ENCODE measurements around the gene NXPH4. TPM values are rescaled to one million over a fixed set of nuclear protein-coding genes. Genes with fewer than 3 reads are reported as not detected.

Gene NXPH4
- 8.3 TPM for polyA plus RNA-seq

- peaks cover 2% of the 10 kb centered on the region for H3K36me3 Mint-ChIP-seq
- peaks cover 13 to 43% (median 39%) of the 10 kb centered on the region in 3 donors for H3K4me1 Mint-ChIP-seq
- H3K27ac Mint-ChIP-seq: peak within 1 kb of the TSS; percentile 59 to 96 (median 90)
- H3K27me3 Mint-ChIP-seq: peaks cover 63% of the 10 kb centered on the region
- peak within 1 kb of the TSS; percentile 88 to 93 (median 92) for H3K4me3 Mint-ChIP-seq
- H3K9me3 Mint-ChIP-seq: no peaks in the 10 kb centered on the region
These were observed at the start of gene NXPH4 for GRCh38 chr12:57216014-57216911. Gene NXPH4, plus strand, starts transcription at chr12:57216794. Its CDS starts 176 bp downstream, at chr12:57216970.

GRCh38 chr12:57166971-57167371 is 49.6 kb upstream of the NXPH4 start:
- Mint-ChIP-seq H3K9me3 (peaks cover 0 to 2% (median 0%) of the 10 kb centered on the region in 3 donors), H3K27ac (no peak overlapping the region), H3K4me1 (peaks cover 0 to 2% (median 0%) of the 10 kb centered on the region in 3 donors), H3K27me3 (peaks cover 11% of the 10 kb centered on the region), H3K4me3 (no peak overlapping the region), H3K36me3 (peaks cover 2% of the 10 kb centered on the region)

- no peak overlapping the region for H3K4me3 Mint-ChIP-seq
- H3K4me1 Mint-ChIP-seq: peaks cover 0 to 1% (median 0%) of the 10 kb centered on the region in 3 donors
- H3K36me3 Mint-ChIP-seq: peaks cover 2% of the 10 kb centered on the region
- no peak overlapping the region for H3K27ac Mint-ChIP-seq
- H3K9me3 Mint-ChIP-seq: peaks cover 0 to 2% (median 0%) of the 10 kb centered on the region in 3 donors
- H3K27me3 Mint-ChIP-seq: peaks cover 10% of the 10 kb centered on the region
These were observed 48.5 kb upstream of the NXPH4 start for GRCh38 chr12:57168058-57168457.

GRCh38 chr12:57169046-57169795 is 47.4 kb upstream of the NXPH4 start:
- Mint-ChIP-seq H3K9me3 (peaks cover 0 to 2% (median 0%) of the 10 kb centered on the region in 3 donors), H3K27ac (no peak overlapping the region), H3K4me3 (no peak overlapping the region), H3K36me3 (peaks cover 2% of the 10 kb centered on the region), H3K4me1 (peaks cover 0 to 1% (median 0%) of the 10 kb centered on the region in 3 donors), H3K27me3 (peaks cover 10% of the 10 kb centered on the region)

- H3K9me3 Mint-ChIP-seq: peaks cover 0 to 2% (median 0%) of the 10 kb centered on the region in 3 donors
- H3K36me3 Mint-ChIP-seq: peaks cover 2% of the 10 kb centered on the region
- no peak overlapping the region for H3K4me3 Mint-ChIP-seq
- H3K27ac Mint-ChIP-seq: no peak overlapping the region
- H3K4me1 Mint-ChIP-seq: peaks cover 0 to 1% (median 0%) of the 10 kb centered on the region in 3 donors
- peaks cover 4% of the 10 kb centered on the region for H3K27me3 Mint-ChIP-seq
These were observed 46.6 kb upstream of the NXPH4 start for GRCh38 chr12:57169969-57170368.

- H3K36me3 Mint-ChIP-seq: peaks cover 2% of the 10 kb centered on the region
- H3K4me1 Mint-ChIP-seq: peaks cover 0 to 1% (median 0%) of the 10 kb centered on the region in 3 donors
- no peak overlapping the region for H3K27ac Mint-ChIP-seq
- peaks cover 0 to 2% (median 0%) of the 10 kb centered on the region in 3 donors for H3K9me3 Mint-ChIP-seq
- H3K4me3 Mint-ChIP-seq: no peak overlapping the region
- no peaks in the 10 kb centered on the region for H3K27me3 Mint-ChIP-seq
These were observed 46.2 kb upstream of the NXPH4 start for GRCh38 chr12:57170408-57170807.

GRCh38 chr12:57170927-57171326 is 45.7 kb upstream of the NXPH4 start:
- Mint-ChIP-seq H3K27me3 (no peaks in the 10 kb centered on the region), H3K27ac (no peak overlapping the region), H3K9me3 (peaks cover 0 to 2% (median 0%) of the 10 kb centered on the region in 3 donors)

GRCh38 chr12:57171668-57172067 is 44.9 kb upstream of the NXPH4 start:
- H3K27ac Mint-ChIP-seq: no peak overlapping the region
- H3K4me1 Mint-ChIP-seq: peaks cover 0 to 1% (median 0%) of the 10 kb centered on the region in 3 donors
- H3K27me3 Mint-ChIP-seq: peaks cover 3% of the 10 kb centered on the region
- H3K9me3 Mint-ChIP-seq: peaks cover 0 to 2% (median 0%) of the 10 kb centered on the region in 3 donors
- no peak overlapping the region for H3K4me3 Mint-ChIP-seq
- H3K36me3 Mint-ChIP-seq: peaks cover 2% of the 10 kb centered on the region

More at GRCh38 chr12:57170927-57171326, 45.7 kb upstream of the NXPH4 start:
- peaks cover 0 to 1% (median 0%) of the 10 kb centered on the region in 3 donors for H3K4me1 Mint-ChIP-seq
- H3K4me3 Mint-ChIP-seq: no peak overlapping the region
- H3K36me3 Mint-ChIP-seq: peaks cover 2% of the 10 kb centered on the region

GRCh38 chr12:57173089-57173488 is 43.5 kb upstream of the NXPH4 start:
- Mint-ChIP-seq H3K27ac (peak overlapping the region in 2 of 3 donors; percentile 13 to 75), H3K27me3 (peaks cover 3% of the 10 kb centered on the region), H3K4me3 (no peak overlapping the region), H3K9me3 (peaks cover 0 to 2% (median 0%) of the 10 kb centered on the region in 3 donors), H3K36me3 (peaks cover 2% of the 10 kb centered on the region), H3K4me1 (peaks cover 0 to 2% (median under 1%) of the 10 kb centered on the region in 3 donors)

GRCh38 chr12:57173683-57174082 is 42.9 kb upstream of the NXPH4 start:
- Mint-ChIP-seq H3K27me3 (peaks cover 3% of the 10 kb centered on the region), H3K9me3 (peaks cover 0 to 2% (median 0%) of the 10 kb centered on the region in 3 donors), H3K4me3 (no peak overlapping the region), H3K36me3 (peaks cover 2% of the 10 kb centered on the region), H3K4me1 (peaks cover 0 to 3% (median 2%) of the 10 kb centered on the region in 3 donors), H3K27ac (no peak overlapping the region)

- Mint-ChIP-seq H3K27ac (peak overlapping the region in 2 of 3 donors; percentile 67 to 83), H3K4me3 (no peak overlapping the region), H3K36me3 (peaks cover 2% of the 10 kb centered on the region), H3K4me1 (peaks cover 0 to 3% (median 2%) of the 10 kb centered on the region in 3 donors), H3K9me3 (peaks cover 0 to 2% (median 0%) of the 10 kb centered on the region in 3 donors), H3K27me3 (peaks cover 3% of the 10 kb centered on the region)
These were observed 41.0 kb upstream of the NXPH4 start for GRCh38 chr12:57175428-57176138.

GRCh38 chr12:57176139-57176477 is 40.5 kb upstream of the NXPH4 start:
- Mint-ChIP-seq H3K27ac (peak overlapping the region in 1 of 3 donors; percentile 83), H3K4me1 (peaks cover 0 to 2% (median 2%) of the 10 kb centered on the region in 3 donors), H3K4me3 (no peak overlapping the region), H3K9me3 (peaks cover 0 to 2% (median 0%) of the 10 kb centered on the region in 3 donors), H3K36me3 (no peaks in the 10 kb centered on the region), H3K27me3 (peaks cover 3% of the 10 kb centered on the region)

- peak overlapping the region in 1 of 3 donors; percentile 83 for H3K27ac Mint-ChIP-seq
- no peak overlapping the region for H3K4me3 Mint-ChIP-seq
- peaks cover 3% of the 10 kb centered on the region for H3K27me3 Mint-ChIP-seq
- H3K9me3 Mint-ChIP-seq: no peaks in the 10 kb centered on the region
- no peaks in the 10 kb centered on the region for H3K36me3 Mint-ChIP-seq
- H3K4me1 Mint-ChIP-seq: peaks cover 0 to 2% (median 2%) of the 10 kb centered on the region in 3 donors
These were observed 39.7 kb upstream of the NXPH4 start for GRCh38 chr12:57176846-57177245.

- Mint-ChIP-seq H3K27ac (no peak overlapping the region), H3K4me3 (no peak overlapping the region), H3K9me3 (no peaks in the 10 kb centered on the region), H3K36me3 (no peaks in the 10 kb centered on the region), H3K27me3 (peaks cover 3% of the 10 kb centered on the region), H3K4me1 (peaks cover 0 to 2% (median 2%) of the 10 kb centered on the region in 3 donors)
These were observed 39.2 kb upstream of the NXPH4 start for GRCh38 chr12:57177354-57177753.
